OCI-LY7 (cell line): ENCODE measurements around the gene WNK2. TPM values are rescaled to one million over a fixed set of nuclear protein-coding genes. Genes with fewer than 3 reads are reported as not detected.

Experiments
- BruUV-seq: library from RNA; stranded (reverse); fragments of 400-500 nt; replicated peaks from 2 replicates; lab custom pipeline; 2021; lab: Mats Ljungman, UMichigan
- CTCF ChIA-PET: fragments of 300-600 bp; sonication (Branson Sonifier 250); formaldehyde crosslinking; loops from one replicate; lab custom pipeline; 2022; ENCODE audit warnings: antibody characterized with exemption; ENCODE audit not compliant: unreplicated experiment; lab: Charles Lee
- POLR2A ChIA-PET: fragments of 300-600 bp; sonication (Branson Sonifier 250); formaldehyde crosslinking; loops from one replicate; lab custom pipeline; 2022; ENCODE audit warnings: antibody characterized with exemption; lab: Charles Lee
- DNase-seq: peaks from one replicate; pipeline ENCODE4 v3.0.0-alpha.2; 2015; ENCODE audit warnings: low spot score
- H2AFZ ChIP-seq: fragments of 200-600 bp; sonication (generic), shearing (Covaris generic); 2 replicates; pipeline ENCODE4 v1.6.1; 2014; ENCODE audit warnings: mild to moderate bottlenecking, antibody characterized with exemption, low read length, moderate library complexity
- H3K27ac ChIP-seq: fragments of 200-600 bp; sonication (generic); 2 replicates; pipeline ENCODE4 v1.5.1; 2014; ENCODE audit warnings: mixed run types, low read depth, mild to moderate bottlenecking, moderate library complexity, low read length, inconsistent platforms; ENCODE audit not compliant: poor library complexity, severe bottlenecking
- H3K36me3 ChIP-seq: fragments of 200-600 bp; sonication (generic); 2 replicates; pipeline ENCODE4 v1.6.1; 2014; ENCODE audit warnings: mild to moderate bottlenecking, antibody characterized with exemption, low read length, moderate library complexity, mixed read lengths; ENCODE audit not compliant: insufficient read depth
- H3K4me1 ChIP-seq: fragments of 200-600 bp; sonication (generic); 2 replicates; pipeline ENCODE4 v1.5.1; 2014; ENCODE audit warnings: mild to moderate bottlenecking, low read length; ENCODE audit not compliant: insufficient read depth, poor library complexity, severe bottlenecking
- H3K4me2 ChIP-seq: fragments of 200-600 bp; sonication (generic); 2 replicates; pipeline ENCODE4 v1.6.1; 2014; ENCODE audit warnings: mild to moderate bottlenecking, low read length
- H3K4me3 ChIP-seq: fragments of 200-600 bp; sonication (generic); 2 replicates; pipeline ENCODE4 v1.5.1; 2014; ENCODE audit warnings: mild to moderate bottlenecking, low read depth, low read length; ENCODE audit not compliant: poor library complexity, severe bottlenecking
- H3K79me2 ChIP-seq: fragments of 200-600 bp; sonication (generic); 2 replicates; pipeline ENCODE4 v1.6.1; 2016; ENCODE audit warnings: low read depth, mild to moderate bottlenecking, low read length, moderate library complexity, mixed read lengths; ENCODE audit not compliant: insufficient read depth
- H3K9me2 ChIP-seq: fragments of 200-600 bp; sonication (generic); 2 replicates; pipeline ENCODE4 v1.6.1; 2016; ENCODE audit warnings: mild to moderate bottlenecking, low read length, mixed read lengths; ENCODE audit not compliant: insufficient read depth
- H3K9me3 ChIP-seq: fragments of 200-600 bp; sonication (generic); 2 replicates; pipeline ENCODE4 v1.6.1; 2014; ENCODE audit warnings: mild to moderate bottlenecking, mixed run types, low read length, mixed read lengths
- H4K20me1 ChIP-seq: fragments of 200-600 bp; sonication (generic); 2 replicates; pipeline ENCODE4 v1.6.1; 2014; ENCODE audit warnings: mild to moderate bottlenecking, antibody characterized with exemption, low read length, moderate library complexity, mixed read lengths; ENCODE audit not compliant: insufficient read depth
- EZH2phosphoT487 ChIP-seq: fragments of 200-600 bp; sonication (generic); IDR thresholded peaks from 2 replicates; pipeline ENCODE4 v1.6.1; 2018; ENCODE audit warnings: low read depth, borderline replicate concordance, mild to moderate bottlenecking, mixed run types, antibody characterized with exemption, low read length, moderate library complexity, mixed read lengths
- intact Hi-C: fragments of 100-400 bp; cut with micrococcal nuclease; formaldehyde crosslinking; loops from one replicate; pipeline ENCODE4 v1.10.0; 2022; ENCODE audit not compliant: unreplicated experiment
- total RNA-seq, 2 experiments: library from RNA; depleted of rRNA in 1 of 2; stranded (reverse); fragments of >200 nt in 1 of 2; shearing (Covaris generic) in 1 of 2; gene quantifications; 2 replicates each; pipeline ENCODE4 v1.2.3, GENCODE V29; 2014 to 2022
- TF ChIP-seq, protein P1 (sequence below): fragments of 200-600 bp; sonication (generic); conservative IDR thresholded peaks from 2 replicates; pipeline ENCODE4 v1.5.1; 2014; ENCODE audit warnings: mild to moderate bottlenecking, antibody characterized with exemption, low read length, moderate library complexity, mixed read lengths

WNK2 gene
- total RNA-seq, 2 experiments from 2014 or later = 142 to 194 TPM

GRCh38 chr9:93254061-93254481 is 70.1 kb downstream of the WNK2 start:
- Histone ChIP-seq H3K4me1 (no peaks in the 10 kb centered on the region), H3K9me3 (no peaks in the 10 kb centered on the region), H4K20me1 (no peaks in the 10 kb centered on the region), H3K27ac (no peak overlapping the region), H3K79me2 (no peaks in the 10 kb centered on the region), H3K4me3 (no peak overlapping the region), H3K36me3 (no peaks in the 10 kb centered on the region), H2AFZ (no peak overlapping the region), H3K4me2 (no peak overlapping the region), H3K9me2 (no peaks in the 10 kb centered on the region)
- ChIA-PET POLR2A (interaction anchor here (0.8 kb wide), 1 partner anchor 15 kb away, joined by 3 read pairs; no protein-coding TSS in a partner anchor), CTCF (no interaction called here)
- no TSS peak for BruUV-seq
- TF ChIP-seq, protein P1, sequence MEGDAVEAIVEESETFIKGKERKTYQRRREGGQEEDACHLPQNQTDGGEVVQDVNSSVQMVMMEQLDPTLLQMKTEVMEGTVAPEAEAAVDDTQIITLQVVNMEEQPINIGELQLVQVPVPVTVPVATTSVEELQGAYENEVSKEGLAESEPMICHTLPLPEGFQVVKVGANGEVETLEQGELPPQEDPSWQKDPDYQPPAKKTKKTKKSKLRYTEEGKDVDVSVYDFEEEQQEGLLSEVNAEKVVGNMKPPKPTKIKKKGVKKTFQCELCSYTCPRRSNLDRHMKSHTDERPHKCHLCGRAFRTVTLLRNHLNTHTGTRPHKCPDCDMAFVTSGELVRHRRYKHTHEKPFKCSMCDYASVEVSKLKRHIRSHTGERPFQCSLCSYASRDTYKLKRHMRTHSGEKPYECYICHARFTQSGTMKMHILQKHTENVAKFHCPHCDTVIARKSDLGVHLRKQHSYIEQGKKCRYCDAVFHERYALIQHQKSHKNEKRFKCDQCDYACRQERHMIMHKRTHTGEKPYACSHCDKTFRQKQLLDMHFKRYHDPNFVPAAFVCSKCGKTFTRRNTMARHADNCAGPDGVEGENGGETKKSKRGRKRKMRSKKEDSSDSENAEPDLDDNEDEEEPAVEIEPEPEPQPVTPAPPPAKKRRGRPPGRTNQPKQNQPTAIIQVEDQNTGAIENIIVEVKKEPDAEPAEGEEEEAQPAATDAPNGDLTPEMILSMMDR = no peak
- TF ChIP-seq EZH2phosphoT487 = no peak
- intact Hi-C loops = no loop called here
- no peak for DNase-seq

DNA sequence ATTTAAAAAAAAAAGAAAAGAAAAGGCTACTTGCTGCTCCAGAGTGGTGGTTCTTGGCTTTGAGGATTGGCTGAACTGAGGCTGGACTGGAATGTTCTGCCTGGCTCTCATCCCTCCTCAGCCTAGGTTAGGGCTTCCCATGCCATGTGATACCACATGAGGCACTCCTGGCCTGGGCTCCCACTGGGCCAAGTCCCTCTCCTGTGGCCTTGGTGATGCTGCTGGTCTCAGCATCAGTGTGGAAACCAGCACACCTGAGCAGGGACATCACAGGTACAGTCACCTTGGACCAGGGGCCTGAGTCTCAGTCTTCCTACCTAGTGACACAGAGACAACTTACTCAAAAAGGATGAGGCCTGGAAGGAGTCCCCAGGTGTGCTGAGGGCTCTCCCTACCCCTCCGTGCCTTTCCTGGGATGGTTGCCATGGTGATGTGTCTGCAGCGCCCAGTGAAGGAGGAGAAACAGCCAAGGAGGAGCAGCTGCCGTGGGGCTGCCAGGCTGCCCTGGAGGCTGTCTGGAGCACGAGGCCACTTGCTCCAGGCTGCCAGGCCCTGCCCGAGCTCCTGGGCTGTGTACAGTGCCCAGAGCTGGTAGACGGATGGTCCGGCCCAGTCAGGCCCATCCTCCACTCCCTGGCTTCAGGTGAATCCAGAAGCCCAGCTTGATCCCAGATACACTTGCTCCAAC is 71.0 kb downstream of the WNK2 start:
- Histone ChIP-seq H3K4me2 (no peak overlapping the region), H4K20me1 (no peaks in the 10 kb centered on the region), H3K4me1 (no peaks in the 10 kb centered on the region), H3K9me2 (no peaks in the 10 kb centered on the region), H3K36me3 (no peaks in the 10 kb centered on the region), H3K79me2 (no peaks in the 10 kb centered on the region), H2AFZ (no peak overlapping the region), H3K4me3 (no peak overlapping the region), H3K27ac (no peak overlapping the region), H3K9me3 (no peaks in the 10 kb centered on the region)
- POLR2A ChIA-PET = no interaction called here
- no TSS peak for BruUV-seq
- CTCF ChIA-PET = no interaction called here
- no peak for DNase-seq
- TF ChIP-seq, protein P1 = no peak
- TF ChIP-seq EZH2phosphoT487 = no peak
- intact Hi-C loops = no loop called here

DNA sequence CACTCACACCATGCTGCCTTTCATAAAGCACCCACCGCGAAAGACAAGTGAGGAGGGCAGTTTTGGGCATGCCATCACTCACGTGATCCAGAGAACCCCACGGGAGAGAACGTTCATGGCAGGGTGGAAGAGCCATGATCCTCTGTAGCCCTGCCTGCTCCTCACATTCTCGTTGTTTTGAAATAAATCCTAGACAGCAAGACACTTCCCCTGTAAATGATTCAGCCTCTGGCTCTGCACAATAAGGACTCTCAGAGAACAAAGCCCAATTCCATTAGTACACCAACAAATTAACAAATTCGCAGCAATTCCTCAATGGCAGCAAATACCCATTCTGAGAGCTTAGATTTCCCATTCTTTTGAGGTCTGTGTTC is 71.5 kb downstream of the WNK2 start:
- intact Hi-C loops = no loop called here
- ChIA-PET POLR2A (no interaction called here), CTCF (no interaction called here)
- DNase-seq = no peak
- no peaks in the 10 kb centered on the region for H3K9me3 ChIP-seq
- no peaks in the 10 kb centered on the region for H3K36me3 ChIP-seq
- no peaks in the 10 kb centered on the region for H3K9me2 ChIP-seq
- TF ChIP-seq, protein P1 = no peak
- no peak for TF ChIP-seq EZH2phosphoT487
- BruUV-seq = no TSS peak
- H3K79me2 ChIP-seq = no peaks in the 10 kb centered on the region
- no peak overlapping the region for H3K27ac ChIP-seq
- no peaks in the 10 kb centered on the region for H4K20me1 ChIP-seq
- H3K4me2 ChIP-seq = no peak overlapping the region
- H2AFZ ChIP-seq = no peak overlapping the region
- no peak overlapping the region for H3K4me3 ChIP-seq
- H3K4me1 ChIP-seq = no peaks in the 10 kb centered on the region
